Fibroblast of lung (primary cell): ENCODE measurements around the gene CDH4. TPM values are rescaled to one million over a fixed set of nuclear protein-coding genes. Genes with fewer than 3 reads are reported as not detected.

ENCODE experiments used
- DNase-seq, 2 donors: peaks; one replicate each; pipeline versions ENCODE4 v3.0.0 to v3.0.0-alpha.2; 2010; ENCODE audit warnings: low read depth in 2 of 2
- H2AFZ ChIP-seq: 2 replicates; pipeline ENCODE4 v1.5.1; 2012; ENCODE audit warnings: low read length, control low read depth, inconsistent platforms
- H3K27ac ChIP-seq: 2 replicates; pipeline ENCODE4 v1.5.1; 2011; ENCODE audit warnings: low read length, control low read depth; ENCODE audit not compliant: insufficient read depth
- H3K27me3 ChIP-seq: 2 replicates; pipeline ENCODE4 v1.5.1; 2011; ENCODE audit warnings: mild to moderate bottlenecking, low read length; ENCODE audit not compliant: control insufficient read depth, insufficient read depth
- H3K36me3 ChIP-seq: 2 replicates; pipeline ENCODE4 v1.5.1; 2011; ENCODE audit warnings: low read length; ENCODE audit not compliant: control insufficient read depth, insufficient read depth
- H3K4me1 ChIP-seq: 2 replicates; pipeline ENCODE4 v1.5.1; 2011; ENCODE audit warnings: low read length; ENCODE audit not compliant: control insufficient read depth, insufficient read depth; ENCODE audit errors: extremely low read depth
- H3K4me2 ChIP-seq: 2 replicates; pipeline ENCODE4 v1.5.1; 2011; ENCODE audit warnings: low read length, control low read depth; ENCODE audit not compliant: insufficient read depth; ENCODE audit errors: extremely low read depth
- H3K4me3 ChIP-seq, 4 experiments: fragments of 200-600 bp in 1 of 4; sonication (generic) in 1 of 4; replicated peaks in 1 of 4; 2 replicates each; pipeline ENCODE4 v1.5.1; 2011 to 2016; ENCODE audit warnings: low read length in 4 of 4, low read depth in 3 of 4, mild to moderate bottlenecking in 3 of 4, control low read depth in 2 of 4, inconsistent platforms in 1 of 4, mixed read lengths in 1 of 4; ENCODE audit not compliant: insufficient read depth in 1 of 4; ENCODE audit errors: control extremely low read depth in 1 of 4
- H3K79me2 ChIP-seq: 2 replicates; pipeline ENCODE4 v1.5.1; 2012; ENCODE audit warnings: mild to moderate bottlenecking, low read length, inconsistent platforms; ENCODE audit not compliant: control insufficient read depth, insufficient read depth
- H3K9ac ChIP-seq: 2 replicates; pipeline ENCODE4 v1.5.1; 2011; ENCODE audit warnings: mild to moderate bottlenecking, low read length, control low read depth; ENCODE audit not compliant: insufficient read depth
- H3K9me3 ChIP-seq: 2 replicates; pipeline ENCODE4 v1.5.1; 2012; ENCODE audit warnings: low read depth, low read length; ENCODE audit not compliant: control insufficient read depth, insufficient read depth
- H4K20me1 ChIP-seq: 2 replicates; pipeline ENCODE4 v1.5.1; 2011; ENCODE audit warnings: low read length; ENCODE audit not compliant: control insufficient read depth, insufficient read depth; ENCODE audit errors: extremely low read depth
- CTCF ChIP-seq, 2 donors: IDR thresholded peaks in 1 of 2; conservative IDR thresholded peaks in 1 of 2; 1 replicate in 1 of 2; 2 replicates in 1 of 2; pipeline ENCODE4 v1.5.1; 2011 to 2012; ENCODE audit warnings: low read length in 2 of 2, control low read depth in 1 of 2, inconsistent platforms in 1 of 2, low read depth in 1 of 2, mild to moderate bottlenecking in 1 of 2
- EZH2 ChIP-seq: IDR thresholded peaks from 2 replicates; pipeline ENCODE4 v1.5.1; 2012; ENCODE audit warnings: low read length, control low read depth, mild to moderate bottlenecking; ENCODE audit errors: missing control alignments
- polyA plus RNA-seq, 2 donors: library from polyadenylated mRNA; depleted of rRNA in 1 of 2; stranded (reverse) in 1 of 2; unstranded in 1 of 2; fragments of >200 nt; gene quantifications; 2 replicates each; pipeline ENCODE4 v1.2.1, GENCODE V29; 2011 to 2012; ENCODE audit warnings: missing spikeins in 1 of 2
- total RNA-seq: library from RNA; depleted of rRNA; stranded (reverse); fragments of >200 nt; gene quantifications from 2 replicates; pipeline ENCODE4 v1.2.1, GENCODE V29; 2014

CDH4 gene
- total and polyA plus RNA-seq, 2 donors (not counting 1 experiment from before 2014, with no cell fraction given), result 4.8 to 6.8 TPM

GRCh38 chr20:61807471-61808160 is 555.6 kb downstream of the CDH4 start:
- H3K4me2 ChIP-seq, result no peak overlapping the region
- no peaks in the 10 kb centered on the region for H3K36me3 ChIP-seq
- no peaks in the 10 kb centered on the region for H3K9me3 ChIP-seq
- H2AFZ ChIP-seq, result no peak overlapping the region
- no peak overlapping the region for H3K27ac ChIP-seq
- peaks cover 21% of the 10 kb centered on the region for H3K27me3 ChIP-seq
- no peaks in the 10 kb centered on the region for H3K79me2 ChIP-seq
- DNase-seq, result no peak
- H3K4me3 ChIP-seq, result no peak overlapping the region
- no peak overlapping the region for H3K9ac ChIP-seq
- no peaks in the 10 kb centered on the region for H3K4me1 ChIP-seq
- no peaks in the 10 kb centered on the region for H4K20me1 ChIP-seq
- no peak for TF ChIP-seq CTCF (conservative IDR thresholded peaks at IDR 0.05 in 1 of 2, IDR thresholded peaks at IDR 0.05 in 1 of 2; ENCODE audit: low read depth in 1 of 2, low read length in 2 of 2)
- no peak for TF ChIP-seq EZH2

DNA sequence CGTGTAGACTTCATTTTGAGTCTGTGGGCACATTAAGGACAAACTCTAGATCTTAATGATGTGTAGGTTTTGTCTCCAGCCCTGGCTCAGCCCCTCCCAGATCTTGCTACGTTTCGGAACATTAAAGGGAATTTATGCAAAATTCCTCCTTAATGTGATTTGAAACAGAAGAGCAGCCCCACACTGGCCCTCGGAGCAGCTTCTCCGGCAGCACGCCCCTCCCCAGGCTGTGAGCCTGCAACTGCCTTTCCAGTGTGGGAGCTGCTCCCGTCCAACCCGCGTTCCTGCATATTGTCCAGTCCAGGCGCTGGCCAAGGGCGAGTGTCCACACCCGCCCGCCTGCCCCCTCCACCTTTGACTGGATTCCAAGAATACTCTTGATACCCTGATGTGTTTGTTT is 556.4 kb downstream of the CDH4 start:
- H3K4me1 ChIP-seq, result no peaks in the 10 kb centered on the region
- TF ChIP-seq CTCF (conservative IDR thresholded peaks at IDR 0.05 in 1 of 2, IDR thresholded peaks at IDR 0.05 in 1 of 2; ENCODE audit: low read depth in 1 of 2, low read length in 2 of 2) (no peak), EZH2 (no peak)
- no peaks in the 10 kb centered on the region for H3K9me3 ChIP-seq
- DNase-seq, result no peak
- no peaks in the 10 kb centered on the region for H4K20me1 ChIP-seq
- no peak overlapping the region for H3K4me2 ChIP-seq
- H3K27ac ChIP-seq, result no peak overlapping the region
- no peaks in the 10 kb centered on the region for H3K36me3 ChIP-seq
- H2AFZ ChIP-seq, result no peak overlapping the region
- no peak overlapping the region for H3K4me3 ChIP-seq
- H3K27me3 ChIP-seq, result peaks cover 17% of the 10 kb centered on the region
- H3K9ac ChIP-seq, result no peak overlapping the region
- no peaks in the 10 kb centered on the region for H3K79me2 ChIP-seq

- no peak overlapping the region for H3K27ac ChIP-seq
- H3K9me3 ChIP-seq, result no peaks in the 10 kb centered on the region
- no peak for DNase-seq
- no peak overlapping the region for H2AFZ ChIP-seq
- no peaks in the 10 kb centered on the region for H3K4me1 ChIP-seq
- no peak overlapping the region for H3K4me2 ChIP-seq
- H3K27me3 ChIP-seq, result peaks cover 17% of the 10 kb centered on the region
- no peak overlapping the region for H3K9ac ChIP-seq
- no peak overlapping the region for H3K4me3 ChIP-seq
- H4K20me1 ChIP-seq, result no peaks in the 10 kb centered on the region
- no peak for TF ChIP-seq EZH2
- no peaks in the 10 kb centered on the region for H3K79me2 ChIP-seq
- H3K36me3 ChIP-seq, result no peaks in the 10 kb centered on the region
These were observed 557.1 kb downstream of the CDH4 start for GRCh38 chr20:61809006-61809770.
